Activated T-helper 1 cell treated with anti-CD3 and anti-CD28 coated beads, Interleukin-2, amount 50 U/mL, for 16 hours (primary cell): Measurements from ENCODE around the gene KCNJ12.
"Not testable (repeated sequence)": the region's sequence is repeated elsewhere in the genome, so short reads cannot be mapped to it uniquely, and the experiment has no call there.

Experiments
- DNase-seq, 2 donors: peaks; one replicate each; pipeline ENCODE4 v3.0.0-alpha.2; 2020; ENCODE audit warnings: low read depth in 1 of 2, low spot score in 1 of 2

Gene KCNJ12

DNA sequence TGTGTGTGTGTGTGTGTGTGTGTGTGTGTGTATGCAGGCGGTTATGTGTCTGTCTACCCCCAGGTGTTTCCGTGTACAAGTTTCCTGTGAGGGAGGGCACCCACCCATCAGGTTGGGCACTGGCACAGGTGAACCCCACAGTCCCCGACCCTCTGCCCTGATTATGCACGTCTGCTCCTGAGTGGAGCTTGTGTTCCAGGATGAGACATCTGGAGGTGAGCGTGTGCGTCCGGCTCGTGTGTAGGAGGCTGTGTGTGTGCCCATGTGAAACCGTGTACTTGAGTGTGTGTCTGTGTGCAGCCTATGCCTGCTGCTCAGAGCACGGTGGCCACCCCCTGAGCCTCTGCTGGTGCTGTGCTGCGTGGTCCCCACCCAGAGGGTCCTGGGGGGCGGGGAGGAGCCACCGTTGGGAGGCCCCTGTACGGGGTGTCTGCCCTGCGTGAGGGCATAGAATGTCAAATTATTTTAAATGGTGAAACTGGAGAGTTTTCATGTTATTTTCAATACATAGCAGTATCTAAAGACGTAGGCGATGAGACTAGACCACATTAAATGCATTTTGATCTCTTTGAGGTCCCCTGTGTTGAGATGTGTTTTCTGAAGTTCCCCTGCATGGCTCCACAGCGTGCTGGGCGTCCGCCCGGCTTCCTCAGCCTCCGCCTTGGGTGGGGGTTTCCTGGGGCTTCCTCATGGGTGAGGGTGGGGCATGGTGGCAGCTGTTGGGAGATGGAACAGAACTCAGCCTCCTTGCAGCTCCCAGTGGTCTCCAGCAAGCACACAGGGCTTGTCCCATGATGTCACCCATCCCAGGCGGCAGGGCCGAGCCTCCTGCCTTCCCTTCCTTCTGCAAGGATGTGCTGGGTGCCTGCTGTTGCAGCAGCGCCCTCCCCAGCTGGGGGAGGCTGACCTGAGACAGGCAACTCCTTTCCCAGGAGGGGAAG is 43.4 kb downstream of the KCNJ12 start:
- DNase-seq: no peak

DNA sequence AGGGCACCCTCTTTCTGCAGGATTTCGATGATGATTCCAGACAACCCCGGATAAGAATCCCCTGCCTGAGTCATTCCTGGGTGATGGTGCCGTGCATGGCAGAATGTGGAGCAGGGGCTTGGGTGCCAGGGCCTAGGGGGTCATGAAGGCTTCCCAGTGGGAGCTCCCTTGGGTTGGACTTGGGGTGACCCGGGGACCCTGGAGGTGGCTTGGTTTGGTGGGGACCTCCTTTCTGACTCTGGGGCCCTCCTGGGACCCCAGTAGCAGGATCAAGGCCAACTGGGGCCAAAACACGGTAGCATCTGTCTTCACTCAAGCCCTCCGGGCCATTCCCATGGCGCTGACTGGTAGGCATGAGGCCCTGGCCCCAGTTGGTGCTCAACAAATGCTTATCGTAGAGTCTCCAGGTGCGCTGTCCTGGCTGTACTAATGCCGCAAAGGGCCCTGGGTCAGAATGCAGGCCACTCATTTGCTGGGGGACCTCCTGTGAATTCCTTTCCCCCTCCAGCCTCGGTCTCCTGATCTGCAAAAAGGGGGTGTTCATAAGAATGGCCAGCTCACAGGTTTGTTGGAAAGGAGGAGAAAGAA is 44.4 kb downstream of the KCNJ12 start:
- not testable (repeated sequence) for DNase-seq

GRCh38 chr17:21421421-21422310 is 45.5 kb downstream of the KCNJ12 start:
- DNase-seq: not testable (repeated sequence)

- not testable (repeated sequence) for DNase-seq
Observed at GRCh38 chr17:21422311-21423189, 46.4 kb downstream of the KCNJ12 start.

DNA sequence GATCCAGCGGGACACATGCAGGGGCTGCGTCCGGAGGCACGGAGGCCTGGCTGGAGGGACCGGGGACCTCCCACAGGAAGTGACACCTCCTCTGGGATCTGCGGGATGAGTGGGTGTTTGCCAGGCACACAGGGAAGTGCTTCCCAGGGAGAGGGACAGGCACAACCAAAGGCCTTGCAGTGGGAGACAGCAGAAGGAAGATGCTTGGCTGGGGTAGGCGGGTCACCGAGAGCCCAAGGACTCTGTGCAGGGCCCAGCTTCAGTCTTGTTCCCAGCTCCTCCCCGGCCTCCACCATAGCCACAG is 47.0 kb downstream of the KCNJ12 start:
- not testable (repeated sequence) for DNase-seq

DNA sequence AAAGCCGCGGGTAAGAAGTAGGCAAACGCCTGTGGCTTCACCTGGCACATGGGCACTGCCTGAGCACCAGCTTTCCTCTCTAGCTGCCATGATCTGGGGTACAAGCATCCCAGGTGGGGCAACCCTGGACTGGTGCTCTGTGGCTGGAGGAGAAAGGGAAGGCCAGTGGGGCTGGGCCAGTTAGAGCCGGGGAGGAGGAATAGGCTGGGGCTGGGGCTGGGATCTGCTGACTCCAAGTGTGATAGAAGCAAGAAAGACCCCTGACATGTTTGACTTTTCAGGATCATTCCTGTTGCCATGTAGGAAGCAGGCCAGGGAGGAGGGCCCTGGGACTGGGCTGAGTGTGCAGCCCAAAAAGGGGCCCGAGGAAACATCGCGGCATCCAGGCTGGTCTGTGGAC is 48.5 kb downstream of the KCNJ12 start:
- not testable (repeated sequence) for DNase-seq

DNA sequence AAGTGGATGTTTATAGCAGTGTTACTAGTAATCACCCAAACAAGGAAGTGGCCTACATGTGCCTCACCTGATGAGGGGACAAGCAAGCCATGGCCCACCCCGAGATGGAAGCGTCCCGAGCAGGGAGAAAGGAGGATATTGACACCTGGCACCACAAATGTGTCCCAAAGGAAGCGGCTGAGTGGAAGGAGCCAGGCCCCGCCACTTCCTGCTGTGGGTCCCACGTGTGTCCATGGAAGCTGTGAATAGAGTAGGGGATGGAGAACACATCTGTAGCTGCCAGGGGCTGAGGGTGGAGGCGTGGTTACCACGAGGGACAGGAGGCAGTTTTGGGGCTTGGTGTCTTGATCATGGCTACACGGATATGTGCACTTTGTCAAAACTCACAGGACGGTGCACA is 49.2 kb downstream of the KCNJ12 start:
- no peak for DNase-seq

DNA sequence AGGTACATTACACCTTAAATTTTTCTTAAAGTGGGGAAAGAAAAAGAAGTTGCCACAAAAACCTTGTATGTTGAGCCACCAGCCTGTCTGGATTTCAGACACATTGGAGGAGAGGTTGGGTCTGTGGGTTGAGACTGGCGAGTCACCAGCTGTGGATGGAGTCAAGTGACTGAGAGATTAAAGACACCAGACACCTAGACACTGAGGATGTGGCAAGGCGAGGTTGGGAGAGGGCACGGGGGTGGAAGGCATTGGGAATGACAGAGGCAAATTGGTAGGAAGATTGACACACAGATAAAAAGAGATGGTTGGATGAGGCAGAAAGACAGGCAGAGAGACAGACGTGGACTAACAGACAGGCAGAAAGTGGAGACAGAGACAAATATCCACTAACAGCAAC is 49.6 kb downstream of the KCNJ12 start:
- DNase-seq: no peak

DNA sequence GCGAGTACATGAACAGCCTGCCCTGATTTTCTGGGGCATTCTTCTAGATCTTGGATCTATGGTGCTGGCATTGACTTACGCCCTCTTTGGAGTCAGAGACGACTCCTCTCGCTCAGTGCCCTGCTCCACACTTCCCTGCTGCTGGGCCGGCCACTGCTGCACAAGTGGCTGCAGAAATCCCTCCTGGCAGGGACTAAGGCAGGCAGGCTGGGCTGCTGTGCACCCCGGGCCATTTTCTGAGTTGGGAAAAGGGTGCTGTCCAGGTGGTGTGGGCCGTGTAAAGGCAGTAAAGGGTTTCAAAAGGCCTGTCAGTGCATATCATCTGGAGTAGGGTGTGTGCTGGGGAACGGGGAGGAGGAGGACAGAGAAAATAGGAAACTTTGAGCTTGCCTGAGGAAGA is 50.1 kb downstream of the KCNJ12 start:
- DNase-seq: not testable (repeated sequence)

- not testable (repeated sequence) for DNase-seq
Observed at GRCh38 chr17:21426876-21427275, 50.7 kb downstream of the KCNJ12 start.

GRCh38 chr17:21427727-21428126 is 51.6 kb downstream of the KCNJ12 start:
- not testable (repeated sequence) for DNase-seq

DNA sequence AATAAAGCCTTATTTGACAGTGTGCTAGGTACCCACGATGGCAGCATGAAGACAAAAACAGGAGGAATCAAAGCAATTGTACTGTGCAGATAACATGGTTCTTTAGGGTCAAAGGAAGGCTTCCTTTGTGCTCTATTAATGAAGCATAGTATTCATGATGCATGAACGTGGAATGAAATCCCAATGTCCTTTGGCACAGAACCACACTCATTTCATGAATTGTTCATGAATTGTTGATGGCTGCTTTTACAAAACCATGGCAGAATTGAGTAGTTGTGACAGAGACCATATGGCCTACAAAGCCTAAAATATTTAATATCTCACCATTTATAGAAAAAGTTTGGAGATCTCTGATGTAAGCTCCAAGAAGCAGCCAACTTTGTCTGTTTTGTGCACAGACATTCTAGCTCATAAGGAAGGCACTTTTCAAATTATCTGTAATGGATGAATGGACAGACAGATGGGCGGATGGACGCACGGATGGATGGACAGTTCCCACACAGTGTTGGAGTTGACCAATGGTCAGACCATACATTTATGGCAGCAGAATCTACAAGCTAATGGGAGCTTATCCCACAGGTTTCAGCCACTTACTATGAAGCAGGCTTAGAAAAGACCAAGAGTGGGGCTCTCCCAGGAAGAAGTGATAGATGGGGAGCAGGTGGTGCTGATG is 52.7 kb downstream of the KCNJ12 start:
- not testable (repeated sequence) for DNase-seq

DNA sequence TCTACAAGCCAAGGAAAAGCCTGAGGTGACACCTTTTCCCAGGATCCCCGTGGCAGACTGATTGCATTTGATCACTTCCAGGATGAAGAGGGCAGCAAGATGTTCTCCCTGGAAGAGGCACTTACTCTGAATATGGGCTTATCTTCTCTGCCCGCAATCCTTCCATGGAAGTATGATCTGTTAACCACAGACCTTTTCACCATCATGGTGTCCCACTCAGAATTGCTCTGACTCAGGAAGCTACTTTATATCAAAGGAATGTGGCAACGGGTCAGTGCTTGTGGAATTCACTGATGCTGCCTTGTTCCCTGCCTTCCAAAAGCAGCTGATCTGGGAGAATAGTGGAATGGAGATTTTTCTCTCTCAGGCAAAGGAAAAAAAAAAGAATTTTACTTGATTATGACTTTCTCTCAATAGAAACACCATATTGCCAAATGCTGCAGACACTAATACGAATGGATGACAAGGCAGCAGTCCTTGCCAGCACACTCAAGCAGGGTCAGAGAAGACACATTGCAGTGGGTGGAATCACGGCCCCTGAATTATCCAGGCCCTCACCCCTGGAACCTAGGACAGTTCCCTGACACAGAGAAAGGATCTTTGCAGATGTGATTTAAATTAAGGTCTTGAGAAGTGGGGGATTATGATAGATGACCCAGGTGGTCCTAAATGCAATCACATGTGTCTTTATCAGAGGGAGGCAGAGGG is 53.9 kb downstream of the KCNJ12 start:
- DNase-seq: not testable (repeated sequence)

DNA sequence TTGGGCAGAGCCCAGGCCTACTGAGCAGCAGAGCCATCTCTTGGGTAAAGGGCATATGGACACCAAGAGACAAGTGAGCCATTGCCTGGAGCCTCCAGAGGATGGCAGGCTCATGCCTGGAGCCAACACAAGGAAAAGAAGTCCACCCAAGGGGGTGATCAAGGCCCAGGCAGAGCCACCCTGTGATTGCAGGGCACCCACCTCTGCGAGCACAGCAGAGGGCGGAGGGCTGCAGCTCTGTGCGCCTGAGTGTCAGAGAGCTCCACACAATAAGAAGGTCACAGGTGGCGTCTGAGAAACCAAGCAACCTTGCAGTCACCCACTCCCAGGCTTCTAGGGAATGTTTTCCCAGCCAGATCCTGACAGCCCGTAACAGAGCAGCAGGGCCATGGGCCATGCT is 57.8 kb downstream of the KCNJ12 start:
- DNase-seq: not testable (repeated sequence)

DNA sequence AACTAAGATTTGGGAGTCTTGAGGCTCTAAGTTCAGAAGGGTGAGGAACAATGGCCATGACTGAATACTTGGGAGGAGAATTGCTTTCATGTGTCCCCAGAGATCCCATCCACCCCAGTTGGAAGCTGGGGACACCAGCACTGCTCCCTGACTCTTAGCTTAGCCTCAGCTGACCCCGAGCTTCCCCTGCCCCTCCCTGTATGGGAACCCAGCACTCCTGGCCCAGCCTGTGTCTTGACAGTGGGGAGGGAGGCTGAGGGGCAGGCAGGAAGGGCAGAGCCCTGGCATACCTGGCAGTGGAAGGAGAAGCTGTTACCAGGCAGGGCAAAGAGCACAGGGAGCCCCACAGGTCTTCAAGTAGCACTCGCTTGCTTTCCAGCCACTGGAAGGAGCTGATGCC is 58.8 kb downstream of the KCNJ12 start:
- not testable (repeated sequence) for DNase-seq

- DNase-seq: not testable (repeated sequence)
Observed at GRCh38 chr17:21436481-21436880, 60.3 kb downstream of the KCNJ12 start.

GRCh38 chr17:21436883-21437836 is 61.0 kb downstream of the KCNJ12 start:
- not testable (repeated sequence) for DNase-seq

GRCh38 chr17:21438316-21439014 is 62.3 kb downstream of the KCNJ12 start:
- DNase-seq: not testable (repeated sequence)
